HepG2 (cell line): Measurements from ENCODE around the gene TMEM8B. TPM values are rescaled to one million over a fixed set of nuclear protein-coding genes. Genes with fewer than 3 reads are reported as not detected.

ENCODE experiments used
- ATAC-seq: fragments of 200-7000 bp; cut with Tn5 transposase; 3 replicates; pipeline ENCODE4 v1.9.1; 2020; ENCODE audit warnings: mild to moderate bottlenecking, moderate library complexity
- BruUV-seq: library from RNA; stranded (reverse); fragments of 400-500 nt; replicated peaks from 2 replicates; lab custom pipeline; 2021; lab: Mats Ljungman, UMichigan
- CTCF ChIA-PET: fragments of 300-600 bp; formaldehyde crosslinking; extraction: SDS; loops from one replicate; lab custom pipeline; 2021; ENCODE audit warnings: low total read pairs, inconsistent platforms, low intra/inter-chr PET ratio; lab: Yijun Ruan, JAX
- POLR2A ChIA-PET: fragments of 350-600 bp; sonication (Branson Sonifier 250); formaldehyde crosslinking; loops from one replicate; lab custom pipeline; 2020; ENCODE audit warnings: antibody characterized with exemption, inconsistent platforms; lab: Yijun Ruan, JAX
- DNase-seq: peaks from one replicate; pipeline ENCODE4 v3.0.0-alpha.2; 2015; ENCODE audit warnings: low spot score
- FAIRE-seq: peaks from 3 replicates; lab custom pipeline; 2011; peaks lifted over from hg19 to GRCh38; lab: Jason Lieb, UNC
- H2AFZ ChIP-seq: one replicate; pipeline ENCODE4 v1.6.1; 2011; ENCODE audit warnings: low read length, inconsistent platforms
- H3K27ac ChIP-seq: fragments of 300-600 bp; 3 replicates; pipeline ENCODE4 v1.8.0; 2011; ENCODE audit warnings: mixed run types, mild to moderate bottlenecking, mixed read lengths, low read length, inconsistent platforms; ENCODE audit not compliant: insufficient read depth; ENCODE audit errors: extremely low read length
- H3K27me3 ChIP-seq, 2 experiments: fragments of 200-600 bp in 1 of 2; 2 replicates in 1 of 2; 3 replicates in 1 of 2; pipeline versions ENCODE4 v1.6.0 to v1.8.0; 2011; ENCODE audit warnings: low read length in 2 of 2, mild to moderate bottlenecking in 2 of 2, moderate library complexity in 2 of 2, inconsistent platforms in 1 of 2; ENCODE audit not compliant: insufficient read depth in 2 of 2, control insufficient read depth in 1 of 2
- H3K36me3 ChIP-seq, 2 experiments: fragments of 200-600 bp in 1 of 2; replicated peaks in 1 of 2; 2 replicates in 1 of 2; 3 replicates in 1 of 2; pipeline versions ENCODE4 v1.5.1 to v1.8.0; 2011; ENCODE audit warnings: low read length in 2 of 2, inconsistent platforms in 1 of 2; ENCODE audit not compliant: insufficient read depth in 2 of 2, control insufficient read depth in 1 of 2
- H3K4me1 ChIP-seq: 2 replicates; pipeline ENCODE4 v1.5.1; 2012; ENCODE audit warnings: low read length, inconsistent platforms; ENCODE audit not compliant: insufficient read depth
- H3K4me2 ChIP-seq: 2 replicates; pipeline ENCODE4 v1.6.0; 2011; ENCODE audit warnings: low read depth, low read length, inconsistent platforms
- H3K4me3 ChIP-seq, 3 experiments: fragments of 200-600 bp in 1 of 3; sonication (generic), shearing (Covaris generic) in 1 of 3; replicated peaks in 1 of 3; 2 replicates each; pipeline ENCODE4 v1.5.1; 2011 to 2016; ENCODE audit warnings: low read length in 3 of 3, inconsistent platforms in 2 of 3, low read depth in 2 of 3, mild to moderate bottlenecking in 2 of 3, control low read depth in 1 of 3, mixed read lengths in 1 of 3; ENCODE audit not compliant: insufficient read depth in 1 of 3
- H3K79me2 ChIP-seq: one replicate; pipeline ENCODE4 v1.6.1; 2011; ENCODE audit warnings: low read length, inconsistent platforms; ENCODE audit not compliant: insufficient read depth
- H3K9ac ChIP-seq: 2 replicates; pipeline ENCODE4 v1.6.0; 2011; ENCODE audit warnings: mild to moderate bottlenecking, low read depth, low read length, inconsistent platforms; ENCODE audit not compliant: insufficient read depth
- H3K9me3 ChIP-seq: 2 replicates; pipeline ENCODE4 v1.5.1; 2012; ENCODE audit warnings: mild to moderate bottlenecking, low read length
- H4K20me1 ChIP-seq: 2 replicates; pipeline ENCODE4 v1.6.0; 2011; ENCODE audit warnings: inconsistent platforms, mild to moderate bottlenecking, low read length, moderate library complexity; ENCODE audit not compliant: insufficient read depth
- BRD4 ChIP-seq: sonication (generic); formaldehyde crosslinking; IDR thresholded peaks from 2 replicates; pipeline ENCODE4 v1.4.0; 2020; ENCODE audit warnings: missing genetic modification reagents
- CAMTA2 ChIP-seq: sonication (generic); formaldehyde crosslinking; IDR thresholded peaks from 2 replicates; pipeline ENCODE4 v1.4.0; 2020; ENCODE audit warnings: mild to moderate bottlenecking, missing genetic modification reagents, borderline replicate concordance
- CCDC6 ChIP-seq: sonication (generic); formaldehyde crosslinking; IDR thresholded peaks from 2 replicates; pipeline ENCODE4 v1.8.1; 2022; ENCODE audit warnings: mild to moderate bottlenecking, missing genetic modification reagents, moderate library complexity
- ETV6 ChIP-seq: sonication (generic); formaldehyde crosslinking; conservative IDR thresholded peaks from 2 replicates; pipeline ENCODE4 v1.4.0; 2020; ENCODE audit warnings: missing genetic modification reagents
- FLYWCH1 ChIP-seq: sonication (generic); formaldehyde crosslinking; IDR thresholded peaks from 2 replicates; pipeline ENCODE4 v1.8.1; 2023; ENCODE audit warnings: mild to moderate bottlenecking, missing genetic modification reagents
- HNRNPL ChIP-seq: fragments of 200-400 bp; formaldehyde crosslinking; IDR thresholded peaks from 2 replicates; pipeline ENCODE4 v1.6.1; 2017; ENCODE audit warnings: mild to moderate bottlenecking, low read depth, low read length
- HNRNPUL1 ChIP-seq: fragments of 200-400 bp; formaldehyde crosslinking; IDR thresholded peaks from 2 replicates; pipeline ENCODE4 v1.6.1; 2017; ENCODE audit warnings: low read depth, mild to moderate bottlenecking, low read length, moderate library complexity
- JUN ChIP-seq: sonication (generic); formaldehyde crosslinking; IDR thresholded peaks from 2 replicates; pipeline ENCODE4 v1.4.0; 2020; ENCODE audit warnings: mild to moderate bottlenecking, missing genetic modification reagents
- TAF1 ChIP-seq: sonication (generic); formaldehyde crosslinking; IDR thresholded peaks from 2 replicates; pipeline ENCODE4 v1.4.0; 2020; ENCODE audit warnings: missing genetic modification reagents
- TP53 ChIP-seq: sonication (generic); formaldehyde crosslinking; conservative IDR thresholded peaks from 2 replicates; pipeline ENCODE4 v1.4.0; 2020; ENCODE audit warnings: missing genetic modification reagents
- ZNF124 ChIP-seq: sonication (generic); formaldehyde crosslinking; IDR thresholded peaks from 2 replicates; pipeline ENCODE4 v1.4.0; 2020; ENCODE audit warnings: missing genetic modification reagents
- ZNF382 ChIP-seq: sonication (generic); formaldehyde crosslinking; IDR thresholded peaks from 2 replicates; pipeline ENCODE4 v1.5.0; 2020; ENCODE audit warnings: missing genetic modification reagents, mild to moderate bottlenecking, borderline replicate concordance
- WGBS: methylation state at CpG from one replicate; pipeline ENCODE4 v1.1.6; 2017; ENCODE audit warnings: low lambda C conversion rate; 5-methylcytosine and 5-hydroxymethylcytosine counted together
- in situ Hi-C: cut with HindIII; loops from 2 replicates; pipeline ENCODE4 v1.10.0; 2017; ENCODE audit warnings: low pct_unique_long_range_greater_than_20kb; ENCODE audit not compliant: extremely low pct_ligation_motif_present
- intact Hi-C: fragments of 100-400 bp; cut with micrococcal nuclease; formaldehyde crosslinking; loops from one replicate; pipeline ENCODE4 v1.10.0; 2022; ENCODE audit not compliant: unreplicated experiment
- polyA plus RNA-seq, 8 experiments: library from polyadenylated mRNA; depleted of rRNA in 3 of 8; stranded (reverse) in 7 of 8; unstranded in 1 of 8; fragments of >200 nt; fragmentation: Illumina TruSeq in 4 of 8; extraction: Trizol in 4 of 8; gene quantifications; 2 replicates each; pipeline versions ENCODE4 v1.2.1 to v1.2.3, GENCODE V29; 2011 to 2016; ENCODE audit warnings: low read depth in 4 of 8, missing spikeins in 1 of 8, mixed read lengths in 1 of 8; ENCODE audit not compliant: insufficient read depth in 1 of 8
- total RNA-seq, 5 experiments: library from RNA; depleted of rRNA; stranded (reverse); fragments of >200 nt; fragmentation: Illumina TruSeq; extraction: Trizol; gene quantifications; 2 replicates each; pipeline ENCODE4 v1.2.3, GENCODE V29; 2016; ENCODE audit warnings: low read depth in 1 of 5
- TF ChIP-seq, protein P1 (sequence below): IDR thresholded peaks from 2 replicates; pipeline ENCODE4 v1.6.1; 2016; ENCODE audit warnings: control low read depth
- TF ChIP-seq, protein P2 (sequence below): fragments of 450-650 bp; IDR thresholded peaks from 2 replicates; pipeline ENCODE4 v1.6.1; 2017
- TF ChIP-seq, protein P3 (sequence below), 2 experiments: fragments of 450-650 bp in 1 of 2; sonication (generic) in 1 of 2; formaldehyde crosslinking; IDR thresholded peaks; 2 replicates each; pipeline versions ENCODE4 v1.5.0 to v1.8.0; 2020 to 2022; ENCODE audit warnings: mild to moderate bottlenecking in 1 of 2, missing genetic modification reagents in 1 of 2
- TF ChIP-seq, protein P4 (sequence below): IDR thresholded peaks from 2 replicates; pipeline ENCODE4 v1.6.1; 2016; ENCODE audit warnings: missing genetic modification reagents, missing compliant biosample characterization
- TF ChIP-seq, protein P5 (sequence below): IDR thresholded peaks from 2 replicates; pipeline ENCODE4 v1.6.1; 2016

Gene TMEM8B
- total and polyA plus RNA-seq, 2 of the 13 experiments (the other 11 are each of a cell fraction or from before 2014, with no cell fraction given) = 2.1 to 2.7 TPM

DNA sequence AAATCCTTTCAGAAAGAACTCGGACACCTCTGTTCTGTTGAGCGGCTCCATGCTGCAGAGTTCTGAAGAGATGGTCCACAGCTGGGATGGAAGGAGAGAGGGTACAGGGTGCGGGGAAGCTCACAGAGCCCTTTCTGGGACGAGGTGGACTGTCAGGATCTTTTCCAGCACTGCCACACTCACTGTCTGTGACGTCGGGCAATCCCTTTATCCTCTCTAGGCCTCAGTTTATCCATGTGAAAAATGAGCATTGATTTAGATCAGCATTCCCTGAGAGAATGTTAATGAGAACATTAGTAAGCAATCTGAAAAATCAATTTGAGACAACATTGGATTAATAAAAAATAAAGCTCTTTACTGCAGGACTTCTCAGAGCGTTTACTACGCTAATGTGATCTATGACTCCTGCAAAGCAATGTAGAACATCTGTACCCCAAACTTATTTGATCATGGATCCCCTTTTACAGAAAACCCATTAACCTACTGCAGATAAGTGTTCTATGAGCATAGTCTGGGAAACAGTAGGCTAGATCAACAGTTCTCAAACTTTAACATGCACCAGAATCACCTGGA lies 41.4 kb downstream of the TMEM8B start, which contains the start of gene OR13J1 (continued):
- TF ChIP-seq, protein P1, sequence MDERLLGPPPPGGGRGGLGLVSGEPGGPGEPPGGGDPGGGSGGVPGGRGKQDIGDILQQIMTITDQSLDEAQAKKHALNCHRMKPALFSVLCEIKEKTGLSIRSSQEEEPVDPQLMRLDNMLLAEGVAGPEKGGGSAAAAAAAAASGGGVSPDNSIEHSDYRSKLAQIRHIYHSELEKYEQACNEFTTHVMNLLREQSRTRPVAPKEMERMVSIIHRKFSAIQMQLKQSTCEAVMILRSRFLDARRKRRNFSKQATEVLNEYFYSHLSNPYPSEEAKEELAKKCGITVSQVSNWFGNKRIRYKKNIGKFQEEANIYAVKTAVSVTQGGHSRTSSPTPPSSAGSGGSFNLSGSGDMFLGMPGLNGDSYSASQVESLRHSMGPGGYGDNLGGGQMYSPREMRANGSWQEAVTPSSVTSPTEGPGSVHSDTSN (CRISPR knock-in tag) = no peak
- TF ChIP-seq HNRNPUL1 = no peak
- TF ChIP-seq CAMTA2 (CRISPR knock-in tag) = no peak
- TF ChIP-seq CCDC6 (CRISPR knock-in tag) = no peak
- TF ChIP-seq, protein P2, sequence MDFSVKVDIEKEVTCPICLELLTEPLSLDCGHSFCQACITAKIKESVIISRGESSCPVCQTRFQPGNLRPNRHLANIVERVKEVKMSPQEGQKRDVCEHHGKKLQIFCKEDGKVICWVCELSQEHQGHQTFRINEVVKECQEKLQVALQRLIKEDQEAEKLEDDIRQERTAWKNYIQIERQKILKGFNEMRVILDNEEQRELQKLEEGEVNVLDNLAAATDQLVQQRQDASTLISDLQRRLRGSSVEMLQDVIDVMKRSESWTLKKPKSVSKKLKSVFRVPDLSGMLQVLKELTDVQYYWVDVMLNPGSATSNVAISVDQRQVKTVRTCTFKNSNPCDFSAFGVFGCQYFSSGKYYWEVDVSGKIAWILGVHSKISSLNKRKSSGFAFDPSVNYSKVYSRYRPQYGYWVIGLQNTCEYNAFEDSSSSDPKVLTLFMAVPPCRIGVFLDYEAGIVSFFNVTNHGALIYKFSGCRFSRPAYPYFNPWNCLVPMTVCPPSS = no peak
- TF ChIP-seq, protein P3, sequence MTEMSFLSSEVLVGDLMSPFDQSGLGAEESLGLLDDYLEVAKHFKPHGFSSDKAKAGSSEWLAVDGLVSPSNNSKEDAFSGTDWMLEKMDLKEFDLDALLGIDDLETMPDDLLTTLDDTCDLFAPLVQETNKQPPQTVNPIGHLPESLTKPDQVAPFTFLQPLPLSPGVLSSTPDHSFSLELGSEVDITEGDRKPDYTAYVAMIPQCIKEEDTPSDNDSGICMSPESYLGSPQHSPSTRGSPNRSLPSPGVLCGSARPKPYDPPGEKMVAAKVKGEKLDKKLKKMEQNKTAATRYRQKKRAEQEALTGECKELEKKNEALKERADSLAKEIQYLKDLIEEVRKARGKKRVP (CRISPR knock-in tag; IDR thresholded peaks at IDR 0.05) = no peak
- TF ChIP-seq JUN (CRISPR knock-in tag) = no peak
- TF ChIP-seq TAF1 (CRISPR knock-in tag) = no peak

DNA sequence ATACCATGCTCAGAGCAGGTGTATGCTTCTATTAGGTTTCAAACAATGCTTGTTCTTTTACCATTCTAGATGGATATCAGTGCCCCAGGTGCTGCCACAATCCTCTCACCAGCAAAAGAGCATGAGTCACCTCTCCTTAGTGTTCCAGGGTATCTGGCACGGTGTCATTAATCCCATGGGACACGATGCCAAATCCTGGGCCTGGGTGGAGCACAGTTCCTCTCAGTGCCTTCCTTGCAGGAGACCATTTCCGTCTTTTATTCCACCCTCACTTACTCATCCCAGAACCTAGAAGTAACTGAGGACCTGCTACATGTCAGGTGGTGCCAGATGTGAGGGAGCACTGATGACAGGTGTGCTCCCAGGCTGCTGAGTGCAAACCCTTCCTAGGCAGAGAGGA lies 42.5 kb downstream of the TMEM8B start:
- Histone ChIP-seq H3K9ac (no peak overlapping the region), H3K36me3 (no peaks in the 10 kb centered on the region), H2AFZ (no peak overlapping the region), H3K4me1 (0 out of 2 replicates have a peak, but pooled peaks cover 5% of the 10 kb centered on the region), H3K4me2 (no peak overlapping the region), H3K27ac (no peak overlapping the region), H3K9me3 (no peaks in the 10 kb centered on the region), H3K4me3 (no peak overlapping the region), H4K20me1 (no peaks in the 10 kb centered on the region), H3K27me3 (peaks cover 0 to 9% of the 10 kb centered on the region in 2 experiments; a peak in 1 of 5 replicates), H3K79me2 (no peaks in the 10 kb centered on the region)
- ATAC-seq (no peak), DNase-seq (no peak), FAIRE-seq (no peak)
- ChIA-PET POLR2A (no interaction called here), CTCF (no interaction called here)
- no TSS peak for BruUV-seq
- 33% methylated on average over 3 of the region's 3 CpGs for WGBS
- intact Hi-C loops (no loop called here), in situ Hi-C loops (no loop called here)
- TF ChIP-seq ETV6 (CRISPR knock-in tag) (no peak), HNRNPL (no peak), BRD4 (CRISPR knock-in tag) (no peak), TP53 (CRISPR knock-in tag) (no peak), ZNF382 (CRISPR knock-in tag) (no peak), FLYWCH1 (no peak), ZNF124 (no peak)
- TF ChIP-seq, protein P4, sequence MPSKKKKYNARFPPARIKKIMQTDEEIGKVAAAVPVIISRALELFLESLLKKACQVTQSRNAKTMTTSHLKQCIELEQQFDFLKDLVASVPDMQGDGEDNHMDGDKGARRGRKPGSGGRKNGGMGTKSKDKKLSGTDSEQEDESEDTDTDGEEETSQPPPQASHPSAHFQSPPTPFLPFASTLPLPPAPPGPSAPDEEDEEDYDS (CRISPR knock-in tag) = no peak
- TF ChIP-seq, protein P5, sequence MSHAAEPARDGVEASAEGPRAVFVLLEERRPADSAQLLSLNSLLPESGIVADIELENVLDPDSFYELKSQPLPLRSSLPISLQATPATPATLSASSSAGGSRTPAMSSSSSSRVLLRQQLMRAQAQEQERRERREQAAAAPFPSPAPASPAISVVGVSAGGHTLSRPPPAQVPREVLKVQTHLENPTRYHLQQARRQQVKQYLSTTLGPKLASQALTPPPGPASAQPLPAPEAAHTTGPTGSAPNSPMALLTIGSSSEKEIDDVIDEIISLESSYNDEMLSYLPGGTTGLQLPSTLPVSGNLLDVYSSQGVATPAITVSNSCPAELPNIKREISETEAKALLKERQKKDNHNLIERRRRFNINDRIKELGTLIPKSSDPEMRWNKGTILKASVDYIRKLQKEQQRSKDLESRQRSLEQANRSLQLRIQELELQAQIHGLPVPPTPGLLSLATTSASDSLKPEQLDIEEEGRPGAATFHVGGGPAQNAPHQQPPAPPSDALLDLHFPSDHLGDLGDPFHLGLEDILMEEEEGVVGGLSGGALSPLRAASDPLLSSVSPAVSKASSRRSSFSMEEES (CRISPR knock-in tag) = no peak
